Measurements from ENCODE around the gene C12orf42. TPM values are rescaled to one million over a fixed set of nuclear protein-coding genes. Genes with fewer than 3 reads are reported as not detected.

C12orf42 gene
- total RNA-seq, 1 experiment from 2014 or later: not detected

- H3K18ac ChIP-seq (ENCODE audit: insufficient read length, low read depth, low read length): no peak overlapping the region
- H3K23me2 ChIP-seq (ENCODE audit: insufficient read length, low read depth, low read length, poor library complexity, severe bottlenecking): no peaks in the 10 kb centered on the region
- no peak overlapping the region for H2BK12ac ChIP-seq (ENCODE audit: insufficient read length, low read depth, low read length)
- no peak overlapping the region for H3K9ac ChIP-seq (ENCODE audit: extremely low read depth, insufficient read length, low read length)
- no peak overlapping the region for H3K56ac ChIP-seq (ENCODE audit: insufficient read length, low read depth, low read length)
- no peak overlapping the region for H3K4ac ChIP-seq (ENCODE audit: low read depth, low read length)
- H3K79me1 ChIP-seq (ENCODE audit: insufficient read depth, low read depth, low read length, poor library complexity, severe bottlenecking): no peaks in the 10 kb centered on the region
- no peak overlapping the region for H3K4me2 ChIP-seq (ENCODE audit: insufficient read depth, insufficient read length, low read length)
- no peaks in the 10 kb centered on the region for H3K79me2 ChIP-seq (ENCODE audit: insufficient read depth, low read length)
- H2AK5ac ChIP-seq (ENCODE audit: insufficient read length, low read length): no peak overlapping the region
- H3K14ac ChIP-seq (ENCODE audit: insufficient read depth, low read length): no peak overlapping the region
- DNase-seq: no peak
- TF ChIP-seq CTCF (conservative IDR thresholded peaks at IDR 0.05): no peak
- H2BK20ac ChIP-seq (ENCODE audit: low read depth, low read length, poor library complexity, severe bottlenecking): no peak overlapping the region
- H4K91ac ChIP-seq (ENCODE audit: insufficient read length, low read depth, low read length): no peak overlapping the region
- no peak overlapping the region for H3T11ph ChIP-seq (ENCODE audit: low read length)
- H3K9me3 ChIP-seq (ENCODE audit: control insufficient read depth, low read depth, low read length): no peaks in the 10 kb centered on the region
- Mint-ChIP-seq H3K27ac (no peak overlapping the region), H3K4me3 (no peak overlapping the region), H3K9me3 (peaks cover 8 to 10% of the 10 kb centered on the region in 2 experiments), H3K36me3 (ENCODE audit: insufficient read depth in 1 of 3, low read depth in 3 of 3) (peaks cover 0 to 2% (median 0%) of the 10 kb centered on the region in 3 experiments; a peak in 1 of 7 replicates), H3K4me1 (peaks cover 0 to 4% of the 10 kb centered on the region in 2 experiments; a peak in 2 of 4 replicates), H3K27me3 (ENCODE audit: low read depth) (peaks cover 1% of the 10 kb centered on the region; the same call in 1 of the 2 replicates)
- WGBS (ENCODE audit: extremely low coverage, insufficient read length, low lambda C conversion rate): no CpG with 5 or more reads among the region's 3 CpGs
- H3K27ac ChIP-seq (ENCODE audit: insufficient read length, low read depth, low read length): no peak overlapping the region
- H2BK120ac ChIP-seq (ENCODE audit: low read depth, low read length, poor library complexity, severe bottlenecking): no peak overlapping the region
- H4K5ac ChIP-seq (ENCODE audit: insufficient read length, low read depth, low read length): no peak overlapping the region
- H2AFZ ChIP-seq (ENCODE audit: low read length): no peak overlapping the region
- H3K27me3 ChIP-seq (ENCODE audit: insufficient read depth, low read length): no peaks in the 10 kb centered on the region
- no peak overlapping the region for H2BK15ac ChIP-seq (ENCODE audit: low read depth, low read length)
- no peak overlapping the region for H4K8ac ChIP-seq (replicated peaks; ENCODE audit: insufficient read length, low read depth, low read length)
- H2BK5ac ChIP-seq (ENCODE audit: insufficient read length, low read length): no peak overlapping the region
- H3K23ac ChIP-seq (ENCODE audit: insufficient read length, low read depth, low read length): no peak overlapping the region
- no peaks in the 10 kb centered on the region for H3K4me1 ChIP-seq (ENCODE audit: insufficient read depth, low read length)
- no peaks in the 10 kb centered on the region for H4K20me1 ChIP-seq (ENCODE audit: control insufficient read depth, insufficient read depth, insufficient read length)
Observed at GRCh38 chr12:103288016-103288415, 207.8 kb downstream of the C12orf42 start.
